ENCODE results near the gene PLBD2.
"Not testable (repeated sequence)": the region's sequence is repeated elsewhere in the genome, so short reads cannot be mapped to it uniquely, and the experiment has no call there.

Gene PLBD2

DNA sequence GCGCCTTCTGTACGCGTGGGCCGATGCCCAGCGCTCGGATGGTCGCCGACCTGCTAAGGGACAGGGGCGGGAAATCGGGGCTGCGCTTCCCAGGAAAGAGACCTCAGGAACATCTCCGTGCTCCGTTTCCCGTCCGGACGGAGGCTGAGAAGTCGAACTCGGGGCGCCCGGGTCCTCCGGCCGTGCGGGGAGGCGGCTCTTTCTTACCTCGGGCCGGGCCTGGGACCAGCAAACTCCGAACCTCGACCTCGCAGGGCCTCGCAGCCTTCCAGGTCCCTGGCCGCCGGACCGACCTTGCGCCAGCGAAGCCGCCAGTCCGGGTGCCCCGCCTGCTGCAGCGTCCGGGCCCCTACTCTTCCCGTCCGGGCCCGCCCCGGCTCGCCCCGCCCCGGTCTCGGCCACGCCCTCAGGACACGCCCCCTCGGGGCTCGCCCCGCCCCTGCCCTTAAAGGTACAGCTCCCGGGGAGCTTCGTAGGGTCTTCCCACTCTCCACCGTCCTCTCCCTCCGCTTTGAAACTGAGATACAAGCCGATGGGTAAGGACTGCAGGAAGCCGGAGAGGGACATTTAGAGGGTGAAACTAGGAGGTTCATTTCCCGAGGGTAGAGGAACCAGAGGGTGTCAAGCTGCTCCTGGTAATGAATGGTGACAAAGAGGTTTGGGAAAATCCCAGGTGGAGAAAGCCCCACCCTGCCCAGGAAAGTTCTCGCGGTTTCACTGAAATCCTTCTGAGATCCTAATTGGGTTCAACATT lies 23.4 kb upstream of the PLBD2 start, which contains the start of gene SLC8B1:
TSS of gene SLC8B1 (minus strand) at position 324 of the 754 bp plus-strand sequence. CDS start 2,231 bp downstream, outside the sequence.
- DNase-seq (ENCODE audit: low spot score): peak; percentile 77

- DNase-seq (ENCODE audit: low spot score): no peak
These were observed 18.8 kb upstream of the PLBD2 start for GRCh38 chr12:113339540-113339939.

DNA sequence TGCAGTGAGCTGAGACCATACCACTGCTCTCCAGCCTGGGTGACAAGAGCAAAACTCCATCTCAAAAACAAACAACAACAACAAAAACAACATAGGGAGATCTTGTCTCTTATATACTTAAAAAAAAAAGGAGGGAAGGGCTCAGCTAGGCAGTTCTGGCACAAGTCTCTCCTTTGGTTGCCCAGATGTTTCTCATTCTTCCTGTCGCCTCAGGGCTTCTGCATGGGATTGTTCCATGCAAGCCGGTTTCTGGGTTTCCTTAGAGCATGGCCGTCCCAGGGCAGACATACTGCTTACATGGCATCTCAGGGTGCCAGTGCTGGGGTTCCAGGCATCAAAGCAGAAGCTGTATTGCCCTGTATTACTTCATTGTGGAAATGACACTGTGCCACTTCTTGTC lies 18.3 kb upstream of the PLBD2 start:
- no peak for DNase-seq (ENCODE audit: low spot score)

DNA sequence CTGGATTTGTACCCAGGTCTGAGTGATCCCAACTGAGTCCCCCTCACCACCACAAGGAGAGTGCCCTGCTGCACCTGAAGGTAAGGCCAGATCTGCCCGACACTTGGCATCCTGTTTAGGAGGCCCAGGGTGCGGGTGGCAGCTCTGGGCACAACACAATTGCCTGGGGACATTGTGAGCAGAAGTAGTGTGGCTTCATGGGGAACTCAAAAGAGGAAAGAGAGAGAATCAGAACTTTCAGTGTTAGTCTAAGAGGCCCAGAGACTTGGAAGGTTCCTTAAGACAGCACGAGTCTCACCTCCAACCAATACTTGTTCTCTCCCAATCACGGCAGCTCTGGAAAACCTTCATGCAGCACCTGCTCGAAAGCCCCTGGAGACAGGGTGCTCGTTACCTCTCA lies 16.9 kb upstream of the PLBD2 start:
- no peak for DNase-seq (ENCODE audit: low spot score)

- no peak for DNase-seq (ENCODE audit: low spot score)
These were observed 13.1 kb upstream of the PLBD2 start for GRCh38 chr12:113345318-113345717.

GRCh38 chr12:113346353-113346752 lies 12.0 kb upstream of the PLBD2 start:
- no peak for DNase-seq (ENCODE audit: low spot score)

- DNase-seq (ENCODE audit: low spot score): no peak
These were observed 11.3 kb upstream of the PLBD2 start for GRCh38 chr12:113347107-113347506.

- DNase-seq (ENCODE audit: low spot score): no peak
These were observed 10.5 kb upstream of the PLBD2 start for GRCh38 chr12:113347892-113348291.

DNA sequence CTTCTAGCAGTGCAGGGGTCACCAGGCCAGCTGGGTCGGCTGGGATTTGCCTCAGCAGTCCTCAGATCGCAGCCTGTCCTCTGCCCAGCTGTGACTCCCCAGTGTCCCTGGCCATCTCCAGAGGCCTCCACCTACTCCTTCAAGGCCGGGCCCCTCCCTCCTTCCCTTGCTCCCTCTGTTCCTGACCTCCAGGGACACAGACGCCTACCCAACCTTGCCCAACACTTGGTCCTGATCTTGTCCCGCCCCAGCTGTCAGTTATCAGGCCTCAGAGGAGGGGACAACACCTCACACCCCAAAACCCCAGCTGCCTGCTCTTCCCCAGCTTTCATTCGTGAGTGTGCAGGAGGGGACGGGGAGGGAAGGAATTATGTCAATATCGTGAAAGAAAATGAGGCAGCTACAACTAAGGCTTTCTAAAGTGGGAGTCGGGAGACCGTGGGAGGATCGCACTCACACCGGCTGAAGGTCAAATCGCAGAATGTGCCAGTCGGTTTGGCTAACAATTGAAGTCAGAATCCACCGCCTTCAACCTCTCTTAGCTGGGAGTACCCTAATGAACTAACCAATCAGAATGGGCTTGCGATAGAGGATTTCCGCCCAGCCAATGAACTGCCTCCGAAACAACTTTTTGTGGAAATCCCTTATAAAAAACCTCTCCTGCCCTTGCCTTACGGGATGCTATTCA lies 9.4 kb upstream of the PLBD2 start:
- no peak for DNase-seq (ENCODE audit: low spot score)

DNA sequence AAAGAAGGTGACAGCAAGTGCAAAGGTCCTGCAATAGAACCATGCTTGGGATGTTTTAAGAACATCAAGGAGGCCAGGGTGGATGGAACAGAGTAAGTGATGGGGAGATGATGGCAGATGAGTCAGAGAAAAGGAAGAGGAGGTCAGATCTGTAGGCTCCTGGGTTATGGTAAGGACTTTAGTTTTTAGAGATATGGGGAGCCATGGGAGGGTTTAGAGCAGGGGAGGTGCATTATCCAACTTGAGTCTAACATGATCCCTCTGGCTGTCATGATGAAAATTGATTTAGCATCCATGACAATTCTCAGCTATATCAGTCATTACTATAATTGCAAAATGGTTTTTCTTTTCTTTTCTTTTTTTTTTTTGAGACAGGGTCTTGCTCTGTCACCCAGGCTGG lies 7.3 kb upstream of the PLBD2 start:
- no peak for DNase-seq (ENCODE audit: low spot score)

DNA sequence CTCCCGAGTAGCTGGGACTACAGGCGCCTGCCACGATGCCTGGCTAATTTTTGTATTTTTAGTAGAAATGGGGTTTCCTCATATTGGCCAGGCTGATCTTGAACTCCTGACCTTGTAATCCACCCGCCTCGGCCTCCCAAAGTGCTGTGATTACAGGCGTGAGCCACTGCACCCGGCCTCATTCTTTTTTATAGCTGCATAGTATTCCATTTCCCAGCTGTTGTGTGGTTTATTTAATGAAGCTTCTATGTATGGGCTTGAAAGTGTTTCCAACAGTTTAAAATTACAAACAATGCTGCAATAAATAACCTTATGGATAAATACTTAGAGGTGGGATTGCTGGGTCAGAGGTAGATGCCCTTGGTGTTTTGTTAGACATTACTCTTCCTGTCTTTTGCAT lies 4.2 kb upstream of the PLBD2 start:
- DNase-seq (ENCODE audit: low spot score): not testable (repeated sequence)

DNA sequence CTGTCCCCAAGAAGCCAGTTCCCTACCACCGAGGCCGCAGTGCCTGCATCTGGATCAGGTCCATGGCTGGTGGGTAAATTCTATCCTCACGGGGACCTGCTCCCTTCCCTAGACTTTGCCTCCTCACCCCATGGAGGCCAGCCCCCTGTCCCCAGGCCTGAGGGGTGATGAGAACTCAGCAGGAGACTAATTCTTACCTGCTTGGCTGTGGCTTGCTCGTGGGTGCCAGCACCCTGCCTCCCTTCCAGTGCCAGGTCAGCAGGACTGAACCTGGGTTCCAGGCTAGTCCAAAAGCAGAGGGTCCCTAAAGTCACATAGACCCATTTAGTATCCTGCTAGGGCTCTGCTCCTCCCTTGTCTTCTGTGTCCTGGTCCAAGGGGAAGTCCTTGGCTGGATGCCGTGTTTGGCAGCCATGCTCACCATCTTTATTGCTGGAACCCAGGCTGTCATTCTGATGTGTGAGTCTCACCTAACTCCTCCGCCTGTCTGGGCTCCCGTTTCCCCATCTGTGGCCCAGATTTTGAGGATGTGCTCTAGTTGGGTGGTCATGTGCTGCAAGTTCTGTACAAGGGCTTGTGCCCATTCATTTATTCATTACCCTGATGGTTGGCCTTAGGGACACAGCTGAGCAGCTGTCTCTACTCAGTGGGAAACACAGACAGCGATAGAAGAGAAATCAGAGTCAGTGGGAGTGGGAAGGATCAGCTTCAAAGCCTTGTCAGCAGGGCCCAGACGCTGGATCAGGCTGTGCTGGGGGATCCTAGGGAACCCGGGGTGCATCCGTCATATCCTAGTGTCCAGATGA lies 949 bp downstream of the PLBD2 start:
- DNase-seq (ENCODE audit: low spot score): peak; percentile 90

GRCh38 chr12:113359939-113360748 lies 1.8 kb downstream of the PLBD2 start:
- DNase-seq (ENCODE audit: low spot score): no peak

DNA sequence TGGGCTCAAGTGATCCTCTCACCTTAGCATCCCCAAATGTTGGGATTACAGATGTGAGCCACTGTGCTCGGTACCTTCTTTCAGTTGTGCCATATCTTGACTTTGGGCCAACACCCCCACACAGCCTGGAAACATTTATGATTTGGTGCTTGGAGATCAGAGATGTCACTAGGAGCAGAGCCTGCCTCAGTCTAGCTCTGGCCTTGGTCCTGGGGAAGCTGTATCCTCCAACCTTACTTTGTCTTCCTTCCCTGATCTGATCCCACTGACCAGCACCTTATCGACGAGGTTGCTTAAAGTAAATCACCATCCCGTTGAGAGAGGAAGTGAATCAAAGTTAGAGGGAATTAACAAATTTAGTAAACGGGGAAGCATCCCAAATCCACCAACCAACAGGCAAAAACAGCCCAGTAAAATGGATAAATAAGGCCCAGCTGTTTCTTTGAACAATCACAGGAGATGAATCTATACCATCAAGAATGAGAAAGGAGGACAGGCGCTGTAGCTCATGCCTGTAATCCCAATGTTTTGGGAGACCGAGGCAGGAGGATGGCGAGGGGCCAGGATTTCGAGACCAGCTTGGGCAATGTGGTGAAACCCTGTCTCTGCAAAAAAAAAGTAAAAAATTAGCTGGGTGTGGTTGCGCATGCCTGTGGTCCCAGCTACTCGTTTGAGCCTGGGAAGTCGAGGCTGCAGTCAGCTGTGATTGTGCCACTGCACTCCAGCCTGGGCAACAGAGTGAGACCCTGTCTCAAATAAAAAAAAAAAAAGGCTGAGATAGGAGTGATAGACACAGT lies 3.4 kb downstream of the PLBD2 start:
- DNase-seq (ENCODE audit: low spot score): no peak

DNA sequence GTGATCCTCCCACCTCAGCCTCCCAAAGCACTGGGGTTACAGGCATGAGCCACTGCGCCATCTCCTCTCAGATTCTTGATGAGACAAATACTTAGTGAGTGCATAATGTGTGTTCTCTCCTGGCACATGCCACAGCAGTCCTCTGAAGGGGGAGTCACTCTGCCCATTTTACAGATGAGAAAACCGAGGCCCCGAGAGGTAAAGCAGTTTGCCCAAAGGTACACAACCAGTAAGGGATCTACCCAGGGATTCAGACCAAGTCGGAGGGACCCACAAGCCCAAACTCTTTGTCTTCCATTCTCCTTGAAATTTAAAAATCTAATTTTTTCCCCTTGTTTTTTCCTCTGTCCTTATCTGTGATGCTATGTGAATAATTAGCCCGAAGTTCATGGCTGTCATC lies 6.3 kb downstream of the PLBD2 start:
- no peak for DNase-seq (ENCODE audit: low spot score)

DNA sequence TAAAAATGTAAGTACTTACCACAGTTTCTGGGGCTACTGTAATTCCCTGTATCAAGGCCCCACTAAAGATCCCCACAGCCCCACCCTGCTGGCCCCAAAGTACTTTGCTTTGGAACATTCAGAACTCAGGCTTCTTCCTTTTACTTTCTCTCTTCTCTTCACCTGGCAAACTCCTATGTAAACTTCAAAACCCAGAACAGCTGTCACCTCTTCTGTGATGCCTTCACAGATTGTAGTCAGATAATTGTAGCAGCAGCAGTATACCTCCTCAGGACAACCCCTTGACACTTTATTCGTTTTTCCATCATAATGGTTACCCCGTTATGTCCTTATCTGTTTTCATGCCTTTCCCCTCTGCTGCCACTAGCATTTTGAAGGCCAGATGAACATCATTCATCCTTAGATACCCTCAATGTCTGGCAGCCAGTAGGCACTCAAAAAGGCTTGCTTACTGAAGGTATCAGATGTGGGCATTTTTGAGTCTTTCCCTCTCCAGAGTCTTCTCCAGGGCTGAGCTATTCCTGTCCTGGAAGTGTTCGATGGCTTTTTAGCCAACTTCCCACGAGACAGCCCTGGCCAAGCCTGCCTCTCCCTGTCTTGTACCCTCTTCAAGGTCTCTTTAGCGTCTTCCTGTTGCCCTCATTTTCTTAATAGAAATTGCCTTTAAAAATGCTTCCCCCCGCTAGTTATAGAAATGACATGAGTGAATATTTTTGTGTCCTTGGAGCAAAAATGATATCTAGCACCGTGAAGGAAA lies 7.4 kb downstream of the PLBD2 start:
- no peak for DNase-seq (ENCODE audit: low spot score)

DNA sequence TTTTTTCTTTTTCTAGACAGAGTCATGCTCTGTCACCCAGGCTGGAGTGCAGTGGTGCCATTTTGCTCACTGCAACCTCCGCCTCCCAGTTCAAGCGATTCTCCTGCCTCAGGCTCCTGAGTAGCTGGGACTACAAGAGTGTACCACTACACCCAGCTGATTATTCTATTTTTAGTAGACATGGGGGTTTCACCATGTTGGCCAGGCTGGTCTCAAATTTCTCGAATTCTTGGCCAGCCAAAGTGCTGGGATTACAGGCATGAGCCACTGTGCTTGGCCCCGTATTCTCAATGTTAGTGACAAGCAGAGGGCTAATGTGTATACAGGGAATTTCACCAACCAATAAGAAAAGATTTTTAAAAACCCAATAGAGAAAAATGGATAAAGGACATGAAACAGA lies 8.4 kb downstream of the PLBD2 start:
- DNase-seq (ENCODE audit: low spot score): no peak

- DNase-seq (ENCODE audit: low spot score): no peak
These were observed 9.9 kb downstream of the PLBD2 start for GRCh38 chr12:113368331-113368730.

DNA sequence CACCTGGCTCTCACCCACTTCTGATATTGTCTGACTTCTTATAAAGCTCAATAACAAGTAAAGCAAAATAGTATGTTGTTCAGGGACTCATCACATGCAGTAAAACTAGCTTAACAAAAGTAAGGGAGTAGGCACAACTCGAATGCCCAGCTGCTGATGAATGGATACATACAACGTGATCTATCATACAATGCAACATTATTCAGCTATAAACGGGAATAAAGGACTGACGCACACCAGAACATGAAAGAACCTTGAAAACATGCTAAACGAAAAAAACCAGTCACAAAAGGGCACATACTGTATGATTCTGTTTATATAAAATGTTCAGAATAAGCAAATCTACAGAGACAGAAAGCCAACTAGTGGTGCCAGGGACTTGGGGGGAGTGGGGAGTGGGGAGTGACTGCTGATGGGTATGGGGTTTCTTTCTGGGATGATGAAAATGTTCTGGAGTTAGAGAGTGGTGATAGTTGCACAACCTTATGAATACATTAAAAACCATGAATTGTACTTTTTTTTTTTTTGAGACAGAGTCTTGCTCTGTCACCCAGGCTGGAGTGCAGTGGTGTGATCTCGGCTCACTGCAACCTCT lies 11.1 kb downstream of the PLBD2 start:
- DNase-seq (ENCODE audit: low spot score): no peak

Data from cerebellar cortex (tissue), 1 donor.